SK-N-SH treated with all-trans-retinoic acid at 6 μM for 48 hours (cell line): ENCODE measurements around the gene CDC42SE1.

Experiments used
- ARNTL ChIP-seq: fragments of 450-650 bp; formaldehyde crosslinking; IDR thresholded peaks from 2 replicates; pipeline ENCODE4 v1.5.0; 2020; ENCODE audit warnings: low read depth, mild to moderate bottlenecking, moderate library complexity, borderline replicate concordance
- RARB ChIP-seq: fragments of 250-450 bp; sonication (Bioruptor Pico); IDR thresholded peaks from 2 replicates; pipeline ENCODE4 v1.8.0; 2021; ENCODE audit warnings: mild to moderate bottlenecking, moderate library complexity
- TF ChIP-seq, protein P1 (sequence below): fragments of 250-450 bp; sonication (Bioruptor Pico); IDR thresholded peaks from 2 replicates; pipeline ENCODE4 v1.5.0; 2020; ENCODE audit warnings: mild to moderate bottlenecking, moderate library complexity

DNA sequence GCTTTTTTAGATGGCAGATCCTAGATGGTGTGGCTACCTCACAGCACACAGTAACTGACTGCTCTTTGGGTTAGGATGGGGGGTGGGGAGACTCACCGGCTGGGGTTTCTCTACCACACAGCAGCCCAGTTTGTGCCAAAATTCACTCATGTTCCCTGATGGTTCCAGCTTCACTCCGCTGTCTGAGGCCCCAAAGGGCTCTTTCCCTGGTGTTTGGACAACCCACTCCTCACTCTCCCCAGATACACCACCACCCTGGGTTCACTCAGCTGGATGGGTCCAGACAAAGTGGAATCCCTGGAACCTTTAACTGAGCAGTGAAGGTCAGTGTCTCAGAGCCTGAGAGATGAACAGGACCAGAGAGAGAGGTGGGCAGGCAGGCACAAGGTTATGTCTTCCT, 3.8 kb downstream of the CDC42SE1 start:
- TF ChIP-seq, protein P1, sequence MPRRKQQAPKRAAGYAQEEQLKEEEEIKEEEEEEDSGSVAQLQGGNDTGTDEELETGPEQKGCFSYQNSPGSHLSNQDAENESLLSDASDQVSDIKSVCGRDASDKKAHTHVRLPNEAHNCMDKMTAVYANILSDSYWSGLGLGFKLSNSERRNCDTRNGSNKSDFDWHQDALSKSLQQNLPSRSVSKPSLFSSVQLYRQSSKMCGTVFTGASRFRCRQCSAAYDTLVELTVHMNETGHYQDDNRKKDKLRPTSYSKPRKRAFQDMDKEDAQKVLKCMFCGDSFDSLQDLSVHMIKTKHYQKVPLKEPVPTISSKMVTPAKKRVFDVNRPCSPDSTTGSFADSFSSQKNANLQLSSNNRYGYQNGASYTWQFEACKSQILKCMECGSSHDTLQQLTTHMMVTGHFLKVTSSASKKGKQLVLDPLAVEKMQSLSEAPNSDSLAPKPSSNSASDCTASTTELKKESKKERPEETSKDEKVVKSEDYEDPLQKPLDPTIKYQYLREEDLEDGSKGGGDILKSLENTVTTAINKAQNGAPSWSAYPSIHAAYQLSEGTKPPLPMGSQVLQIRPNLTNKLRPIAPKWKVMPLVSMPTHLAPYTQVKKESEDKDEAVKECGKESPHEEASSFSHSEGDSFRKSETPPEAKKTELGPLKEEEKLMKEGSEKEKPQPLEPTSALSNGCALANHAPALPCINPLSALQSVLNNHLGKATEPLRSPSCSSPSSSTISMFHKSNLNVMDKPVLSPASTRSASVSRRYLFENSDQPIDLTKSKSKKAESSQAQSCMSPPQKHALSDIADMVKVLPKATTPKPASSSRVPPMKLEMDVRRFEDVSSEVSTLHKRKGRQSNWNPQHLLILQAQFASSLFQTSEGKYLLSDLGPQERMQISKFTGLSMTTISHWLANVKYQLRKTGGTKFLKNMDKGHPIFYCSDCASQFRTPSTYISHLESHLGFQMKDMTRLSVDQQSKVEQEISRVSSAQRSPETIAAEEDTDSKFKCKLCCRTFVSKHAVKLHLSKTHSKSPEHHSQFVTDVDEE: no peak
- no peak for TF ChIP-seq RARB (CRISPR knock-in tag)
- no peak for TF ChIP-seq ARNTL
